Astrocyte (in vitro differentiated cells and primary cell): ENCODE measurements around the gene CACNA1E. TPM values are rescaled to one million over a fixed set of nuclear protein-coding genes. Genes with fewer than 3 reads are reported as not detected.

ENCODE experiments used
- DNase-seq: peaks from one replicate; pipeline ENCODE4 v3.0.0-alpha.2; 2010; ENCODE audit warnings: low read depth
- FAIRE-seq: peaks from 2 replicates; lab custom pipeline; 2011; peaks lifted over from hg19 to GRCh38; lab: Jason Lieb, UNC
- H2AFZ ChIP-seq: 2 replicates; pipeline ENCODE4 v1.6.0; 2012; ENCODE audit warnings: low read depth, low read length, inconsistent platforms
- H3K27ac ChIP-seq: 2 replicates; pipeline ENCODE4 v1.5.1; 2011; ENCODE audit warnings: low read depth, low read length, inconsistent platforms
- H3K27me3 ChIP-seq: 2 replicates; pipeline ENCODE4 v1.6.0; 2011; ENCODE audit warnings: low read length, inconsistent platforms; ENCODE audit not compliant: insufficient read depth
- H3K36me3 ChIP-seq: 2 replicates; pipeline ENCODE4 v1.5.1; 2011; ENCODE audit warnings: low read length, inconsistent platforms; ENCODE audit not compliant: insufficient read depth
- H3K4me1 ChIP-seq: 2 replicates; pipeline ENCODE4 v1.5.1; 2011; ENCODE audit warnings: low read length, inconsistent platforms; ENCODE audit not compliant: insufficient read depth
- H3K4me2 ChIP-seq: 2 replicates; pipeline ENCODE4 v1.6.0; 2012; ENCODE audit warnings: low read length, inconsistent platforms
- H3K4me3 ChIP-seq: 2 replicates; pipeline ENCODE4 v1.5.1; 2011; ENCODE audit warnings: low read depth, mild to moderate bottlenecking, low read length, inconsistent platforms; ENCODE audit not compliant: insufficient read depth
- H3K79me2 ChIP-seq: 2 replicates; pipeline ENCODE4 v1.6.0; 2012; ENCODE audit warnings: mild to moderate bottlenecking, low read length, inconsistent platforms; ENCODE audit not compliant: insufficient read depth
- H3K9ac ChIP-seq: 2 replicates; pipeline ENCODE4 v1.6.0; 2012; ENCODE audit warnings: mild to moderate bottlenecking, low read length, inconsistent platforms
- H3K9me3 ChIP-seq: 2 replicates; pipeline ENCODE4 v1.5.1; 2012; ENCODE audit warnings: low read depth, mild to moderate bottlenecking, low read length, inconsistent platforms; ENCODE audit not compliant: insufficient read depth
- H4K20me1 ChIP-seq: 2 replicates; pipeline ENCODE4 v1.6.0; 2012; ENCODE audit warnings: low read length, inconsistent platforms; ENCODE audit not compliant: insufficient read depth
- H3K27ac Mint-ChIP-seq: one replicate; pipeline ENCODE4 v1.8.0; 2021; ENCODE audit warnings: mild to moderate bottlenecking, mixed read lengths; ENCODE audit not compliant: unreplicated experiment
- H3K27me3 Mint-ChIP-seq: one replicate; pipeline ENCODE4 v1.8.0; 2021; ENCODE audit warnings: low read depth, mixed read lengths; ENCODE audit not compliant: unreplicated experiment
- H3K36me3 Mint-ChIP-seq: one replicate; pipeline ENCODE4 v1.8.0; 2021; ENCODE audit warnings: low read depth, mixed read lengths; ENCODE audit not compliant: unreplicated experiment
- H3K4me1 Mint-ChIP-seq: one replicate; pipeline ENCODE4 v1.8.0; 2021; ENCODE audit warnings: low read depth, mixed read lengths; ENCODE audit not compliant: unreplicated experiment
- H3K4me3 Mint-ChIP-seq: one replicate; pipeline ENCODE4 v1.8.0; 2021; ENCODE audit warnings: mild to moderate bottlenecking, moderate library complexity, mixed read lengths; ENCODE audit not compliant: unreplicated experiment
- H3K9me3 Mint-ChIP-seq: one replicate; pipeline ENCODE4 v1.8.0; 2021; ENCODE audit warnings: mild to moderate bottlenecking, mixed read lengths; ENCODE audit not compliant: unreplicated experiment
- CTCF ChIP-seq: IDR thresholded peaks from 2 replicates; pipeline ENCODE4 v1.5.1; 2011; ENCODE audit warnings: low read depth, mild to moderate bottlenecking, inconsistent platforms, low read length, moderate library complexity; ENCODE audit not compliant: insufficient read depth
- EZH2 ChIP-seq: IDR thresholded peaks from 2 replicates; pipeline ENCODE4 v1.6.1; 2012; ENCODE audit warnings: mild to moderate bottlenecking, low read length, inconsistent platforms; ENCODE audit not compliant: insufficient read depth
- total RNA-seq: library from RNA; stranded (reverse); gene quantifications from 2 replicates; pipeline ENCODE4 v1.2.1, GENCODE V29; 2021

Gene CACNA1E
- total RNA-seq, 1 donor from 2014 or later, result 0.07 TPM

- H3K4me3 ChIP-seq, result no peak overlapping the region
- no peaks in the 10 kb centered on the region for H3K9me3 ChIP-seq
- H3K79me2 ChIP-seq, result no peaks in the 10 kb centered on the region
- TF ChIP-seq EZH2, result no peak
- TF ChIP-seq CTCF, result peak; percentile 85
- no peaks in the 10 kb centered on the region for H4K20me1 ChIP-seq
- H3K4me1 ChIP-seq, result no peaks in the 10 kb centered on the region
- Mint-ChIP-seq H3K27me3 (peaks cover 55% of the 10 kb centered on the region), H3K9me3 (no peaks in the 10 kb centered on the region), H3K4me1 (no peaks in the 10 kb centered on the region), H3K36me3 (no peaks in the 10 kb centered on the region), H3K4me3 (no peak overlapping the region), H3K27ac (no peak overlapping the region)
- H2AFZ ChIP-seq, result no peak overlapping the region
- peaks cover 37% of the 10 kb centered on the region for H3K27me3 ChIP-seq
- no peak overlapping the region for H3K27ac ChIP-seq
- H3K4me2 ChIP-seq, result no peak overlapping the region
- DNase-seq, result peak; percentile 51
- no peaks in the 10 kb centered on the region for H3K36me3 ChIP-seq
- no peak overlapping the region for H3K9ac ChIP-seq
- peak; percentile 89 for FAIRE-seq
These were observed 4.1 kb upstream of the CACNA1E start for GRCh38 chr1:181479137-181479745.

- H3K4me1 Mint-ChIP-seq, result no peaks in the 10 kb centered on the region
- no peaks in the 10 kb centered on the region for H3K36me3 ChIP-seq
- DNase-seq (no peak), FAIRE-seq (no peak)
- H3K9me3 Mint-ChIP-seq, result peaks cover 5% of the 10 kb centered on the region
- H4K20me1 ChIP-seq, result no peaks in the 10 kb centered on the region
- H3K4me2 ChIP-seq, result peak overlapping the region; percentile 76
- peaks cover 59% of the 10 kb centered on the region for H3K27me3 ChIP-seq
- H3K4me3 ChIP-seq, result no peak overlapping the region
- H3K79me2 ChIP-seq, result no peaks in the 10 kb centered on the region
- H3K4me3 Mint-ChIP-seq, result no peak overlapping the region
- TF ChIP-seq CTCF (no peak), EZH2 (no peak)
- H3K4me1 ChIP-seq, result no peaks in the 10 kb centered on the region
- no peak overlapping the region for H3K27ac ChIP-seq
- peak overlapping the region; percentile 69 for H2AFZ ChIP-seq
- no peaks in the 10 kb centered on the region for H3K36me3 Mint-ChIP-seq
- H3K27me3 Mint-ChIP-seq, result peaks cover 80% of the 10 kb centered on the region
- no peak overlapping the region for H3K27ac Mint-ChIP-seq
- H3K9ac ChIP-seq, result no peak overlapping the region
- no peaks in the 10 kb centered on the region for H3K9me3 ChIP-seq
These were observed 1.3 kb upstream of the CACNA1E start for GRCh38 chr1:181482001-181482430.

GRCh38 chr1:181482521-181483284 lies 614 bp upstream of the CACNA1E start:
- H3K4me3 Mint-ChIP-seq, result peak overlapping the region; percentile 75
- no peak for TF ChIP-seq CTCF
- peak; percentile 67 for TF ChIP-seq EZH2
- H3K4me2 ChIP-seq, result peak overlapping the region; percentile 76
- H3K27ac Mint-ChIP-seq, result no peak overlapping the region
- H3K27me3 ChIP-seq, result peaks cover 61% of the 10 kb centered on the region
- H4K20me1 ChIP-seq, result no peaks in the 10 kb centered on the region
- H3K4me3 ChIP-seq, result peak overlapping the region; percentile 10
- FAIRE-seq (no peak), DNase-seq (no peak)
- H3K36me3 Mint-ChIP-seq, result no peaks in the 10 kb centered on the region
- H3K36me3 ChIP-seq, result no peaks in the 10 kb centered on the region
- H3K4me1 Mint-ChIP-seq, result no peaks in the 10 kb centered on the region
- no peaks in the 10 kb centered on the region for H3K4me1 ChIP-seq
- no peaks in the 10 kb centered on the region for H3K79me2 ChIP-seq
- no peak overlapping the region for H3K27ac ChIP-seq
- H3K9me3 Mint-ChIP-seq, result peaks cover 5% of the 10 kb centered on the region
- H2AFZ ChIP-seq, result peak overlapping the region; percentile 69
- no peak overlapping the region for H3K9ac ChIP-seq
- peaks cover 80% of the 10 kb centered on the region for H3K27me3 Mint-ChIP-seq
- H3K9me3 ChIP-seq, result no peaks in the 10 kb centered on the region
